ENCODE results near the gene FRG2C.
"Not testable (repeated sequence)": the region's sequence is repeated elsewhere in the genome, so short reads cannot be mapped to it uniquely, and the experiment has no call there.

GRCh38 chr3:75665626-75666025 lies 1.5 kb downstream of the FRG2C start:
- TF ChIP-seq, protein P1, sequence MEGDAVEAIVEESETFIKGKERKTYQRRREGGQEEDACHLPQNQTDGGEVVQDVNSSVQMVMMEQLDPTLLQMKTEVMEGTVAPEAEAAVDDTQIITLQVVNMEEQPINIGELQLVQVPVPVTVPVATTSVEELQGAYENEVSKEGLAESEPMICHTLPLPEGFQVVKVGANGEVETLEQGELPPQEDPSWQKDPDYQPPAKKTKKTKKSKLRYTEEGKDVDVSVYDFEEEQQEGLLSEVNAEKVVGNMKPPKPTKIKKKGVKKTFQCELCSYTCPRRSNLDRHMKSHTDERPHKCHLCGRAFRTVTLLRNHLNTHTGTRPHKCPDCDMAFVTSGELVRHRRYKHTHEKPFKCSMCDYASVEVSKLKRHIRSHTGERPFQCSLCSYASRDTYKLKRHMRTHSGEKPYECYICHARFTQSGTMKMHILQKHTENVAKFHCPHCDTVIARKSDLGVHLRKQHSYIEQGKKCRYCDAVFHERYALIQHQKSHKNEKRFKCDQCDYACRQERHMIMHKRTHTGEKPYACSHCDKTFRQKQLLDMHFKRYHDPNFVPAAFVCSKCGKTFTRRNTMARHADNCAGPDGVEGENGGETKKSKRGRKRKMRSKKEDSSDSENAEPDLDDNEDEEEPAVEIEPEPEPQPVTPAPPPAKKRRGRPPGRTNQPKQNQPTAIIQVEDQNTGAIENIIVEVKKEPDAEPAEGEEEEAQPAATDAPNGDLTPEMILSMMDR (conservative IDR thresholded peaks at IDR 0.05; ENCODE audit: low read length), result not testable (repeated sequence)
- TF ChIP-seq EZH2phosphoT487 (IDR thresholded peaks at IDR 0.05; ENCODE audit: borderline replicate concordance), result not testable (repeated sequence)
